Measurements from ENCODE around the gene RICTOR. TPM values are rescaled to one million over a fixed set of nuclear protein-coding genes. Genes with fewer than 3 reads are reported as not detected.
A peak's percentile ranks its signal among the peaks of the same experiment; 100 is the strongest.

RICTOR gene
- total RNA-seq, 2 donors from 2014 or later: 42.7 to 51.0 TPM

GRCh38 chr5:39107350-39107749 lies 33.2 kb upstream of the RICTOR start:
- no peak overlapping the region for H3K27ac Mint-ChIP-seq
- peaks cover 0 to 2% of the 10 kb centered on the region in 2 donors for H3K4me1 Mint-ChIP-seq (ENCODE audit: low read depth in 2 of 2)
- DNase-seq (ENCODE audit: low spot score) (no peak), ATAC-seq (no peak)
- H3K4me3 Mint-ChIP-seq: no peak overlapping the region
- H3K9me3 Mint-ChIP-seq: no peaks in the 10 kb centered on the region
- H3K27me3 Mint-ChIP-seq: no peaks in the 10 kb centered on the region
- peaks cover 4% of the 10 kb centered on the region for H3K36me3 Mint-ChIP-seq

- ATAC-seq (no peak), DNase-seq (ENCODE audit: low spot score) (no peak)
- Mint-ChIP-seq H3K27ac (no peak overlapping the region), H3K4me3 (no peak overlapping the region), H3K4me1 (ENCODE audit: low read depth in 2 of 2) (peaks cover 3% of the 10 kb centered on the region in 2 donors), H3K27me3 (no peaks in the 10 kb centered on the region), H3K36me3 (peaks cover 4% of the 10 kb centered on the region), H3K9me3 (no peaks in the 10 kb centered on the region)
Measured at GRCh38 chr5:39106322-39106721, 32.1 kb upstream of the RICTOR start.

- peaks cover 17 to 20% of the 10 kb centered on the region in 2 donors for H3K4me1 Mint-ChIP-seq (ENCODE audit: low read depth in 2 of 2)
- H3K4me3 Mint-ChIP-seq: no peak overlapping the region
- no peaks in the 10 kb centered on the region for H3K9me3 Mint-ChIP-seq
- no peak for DNase-seq (ENCODE audit: low spot score)
- peaks cover 4% of the 10 kb centered on the region for H3K36me3 Mint-ChIP-seq
- no peaks in the 10 kb centered on the region for H3K27me3 Mint-ChIP-seq
- peak overlapping the region in 1 of 2 donors; percentile 39 for H3K27ac Mint-ChIP-seq
- no peak for ATAC-seq
Measured at GRCh38 chr5:39104221-39104620, 30.0 kb upstream of the RICTOR start.

GRCh38 chr5:39102684-39103155 lies 28.5 kb upstream of the RICTOR start:
- H3K9me3 Mint-ChIP-seq: no peaks in the 10 kb centered on the region
- no peak for ATAC-seq
- peak overlapping the region; percentile 17 to 27 for H3K27ac Mint-ChIP-seq
- no peak overlapping the region for H3K4me3 Mint-ChIP-seq
- peaks cover 4% of the 10 kb centered on the region for H3K36me3 Mint-ChIP-seq
- no peaks in the 10 kb centered on the region for H3K27me3 Mint-ChIP-seq
- DNase-seq (ENCODE audit: low spot score): no peak
- peaks cover 19 to 20% of the 10 kb centered on the region in 2 donors for H3K4me1 Mint-ChIP-seq (ENCODE audit: low read depth in 2 of 2)

- no peaks in the 10 kb centered on the region for H3K9me3 Mint-ChIP-seq
- peak overlapping the region; percentile 17 for H3K4me3 Mint-ChIP-seq
- H3K27ac Mint-ChIP-seq: peak overlapping the region; percentile 64 to 83
- peaks cover 19 to 25% of the 10 kb centered on the region in 2 donors for H3K4me1 Mint-ChIP-seq (ENCODE audit: low read depth in 2 of 2)
- H3K36me3 Mint-ChIP-seq: peaks cover 4% of the 10 kb centered on the region
- no peaks in the 10 kb centered on the region for H3K27me3 Mint-ChIP-seq
- ATAC-seq (peak; percentile 60 to 61), DNase-seq (ENCODE audit: low spot score) (no peak)
Measured at GRCh38 chr5:39100851-39101396, 26.7 kb upstream of the RICTOR start.

GRCh38 chr5:39100301-39100850 lies 26.2 kb upstream of the RICTOR start:
- peaks cover 19 to 25% of the 10 kb centered on the region in 2 donors for H3K4me1 Mint-ChIP-seq (ENCODE audit: low read depth in 2 of 2)
- no peaks in the 10 kb centered on the region for H3K27me3 Mint-ChIP-seq
- H3K9me3 Mint-ChIP-seq: no peaks in the 10 kb centered on the region
- H3K4me3 Mint-ChIP-seq: peak overlapping the region; percentile 17
- peak overlapping the region; percentile 64 to 83 for H3K27ac Mint-ChIP-seq
- ATAC-seq: no peak
- peaks cover 4% of the 10 kb centered on the region for H3K36me3 Mint-ChIP-seq
- no peak for DNase-seq (ENCODE audit: low spot score)

GRCh38 chr5:39099831-39100230 lies 25.6 kb upstream of the RICTOR start:
- Mint-ChIP-seq H3K9me3 (no peaks in the 10 kb centered on the region), H3K27ac (peak overlapping the region; percentile 26 to 64), H3K36me3 (peaks cover 4% of the 10 kb centered on the region), H3K4me3 (peak overlapping the region; percentile 13), H3K27me3 (no peaks in the 10 kb centered on the region), H3K4me1 (ENCODE audit: low read depth in 2 of 2) (peaks cover 19 to 25% of the 10 kb centered on the region in 2 donors)
- DNase-seq (ENCODE audit: low spot score): no peak
- no peak for ATAC-seq

GRCh38 chr5:39093352-39093751 lies 19.2 kb upstream of the RICTOR start:
- Mint-ChIP-seq H3K9me3 (no peaks in the 10 kb centered on the region), H3K4me3 (no peak overlapping the region), H3K36me3 (no peaks in the 10 kb centered on the region), H3K27ac (no peak overlapping the region), H3K27me3 (peaks cover 11 to 21% of the 10 kb centered on the region in 2 donors), H3K4me1 (ENCODE audit: low read depth in 2 of 2) (peaks cover 0 to 5% of the 10 kb centered on the region in 2 donors)
- ATAC-seq: no peak
- DNase-seq (ENCODE audit: low spot score): no peak

- DNase-seq (ENCODE audit: low spot score) (no peak), ATAC-seq (no peak)
- Mint-ChIP-seq H3K27ac (no peak overlapping the region), H3K36me3 (no peaks in the 10 kb centered on the region), H3K4me3 (no peak overlapping the region), H3K4me1 (ENCODE audit: low read depth in 2 of 2) (peaks cover 0 to 5% of the 10 kb centered on the region in 2 donors), H3K9me3 (no peaks in the 10 kb centered on the region), H3K27me3 (peaks cover 13 to 26% of the 10 kb centered on the region in 2 donors)
Measured at GRCh38 chr5:39092581-39093351, 18.6 kb upstream of the RICTOR start.

- no peak for DNase-seq (ENCODE audit: low spot score)
- no peak for ATAC-seq
- Mint-ChIP-seq H3K4me1 (ENCODE audit: low read depth in 2 of 2) (no peaks in the 10 kb centered on the region), H3K27me3 (peaks cover 13 to 28% of the 10 kb centered on the region in 2 donors), H3K27ac (no peak overlapping the region), H3K9me3 (no peaks in the 10 kb centered on the region), H3K4me3 (no peak overlapping the region), H3K36me3 (no peaks in the 10 kb centered on the region)
Measured at GRCh38 chr5:39091940-39092580, 17.9 kb upstream of the RICTOR start.

GRCh38 chr5:39083968-39084367 lies 9.8 kb upstream of the RICTOR start:
- Mint-ChIP-seq H3K9me3 (no peaks in the 10 kb centered on the region), H3K36me3 (no peaks in the 10 kb centered on the region), H3K27ac (no peak overlapping the region), H3K4me1 (ENCODE audit: low read depth in 2 of 2) (peaks cover 6 to 7% of the 10 kb centered on the region in 2 donors), H3K4me3 (no peak overlapping the region), H3K27me3 (peaks cover 12 to 38% of the 10 kb centered on the region in 2 donors)
- no peak for ATAC-seq
- DNase-seq (ENCODE audit: low spot score): no peak

- Mint-ChIP-seq H3K9me3 (no peaks in the 10 kb centered on the region), H3K27me3 (peaks cover 13 to 28% of the 10 kb centered on the region in 2 donors), H3K27ac (no peak overlapping the region), H3K4me3 (no peak overlapping the region), H3K4me1 (ENCODE audit: low read depth in 2 of 2) (peaks cover 6 to 7% of the 10 kb centered on the region in 2 donors), H3K36me3 (no peaks in the 10 kb centered on the region)
- DNase-seq (ENCODE audit: low spot score): no peak
- ATAC-seq: no peak
Measured at GRCh38 chr5:39082995-39083394, 8.8 kb upstream of the RICTOR start.

- peaks cover 7 to 25% of the 10 kb centered on the region in 2 donors for H3K4me1 Mint-ChIP-seq (ENCODE audit: low read depth in 2 of 2)
- peaks cover 12 to 19% of the 10 kb centered on the region in 2 donors for H3K27me3 Mint-ChIP-seq
- no peaks in the 10 kb centered on the region for H3K9me3 Mint-ChIP-seq
- DNase-seq (ENCODE audit: low spot score) (peak; percentile 78), ATAC-seq (peak; percentile 70 to 83)
- H3K4me3 Mint-ChIP-seq: peak overlapping the region; percentile 16
- no peak overlapping the region for H3K27ac Mint-ChIP-seq
- H3K36me3 Mint-ChIP-seq: no peaks in the 10 kb centered on the region
Measured at GRCh38 chr5:39080597-39081204, 6.5 kb upstream of the RICTOR start.

Measured in natural killer cell treated with Interleukin-12 subunit alpha and Interleukin-12 subunit beta and Interleukin-15 and Interleukin-18, amount 100 ng/mL, for 72 hours (primary cell).